ENCODE data around the gene AFAP1L2.

DNA sequence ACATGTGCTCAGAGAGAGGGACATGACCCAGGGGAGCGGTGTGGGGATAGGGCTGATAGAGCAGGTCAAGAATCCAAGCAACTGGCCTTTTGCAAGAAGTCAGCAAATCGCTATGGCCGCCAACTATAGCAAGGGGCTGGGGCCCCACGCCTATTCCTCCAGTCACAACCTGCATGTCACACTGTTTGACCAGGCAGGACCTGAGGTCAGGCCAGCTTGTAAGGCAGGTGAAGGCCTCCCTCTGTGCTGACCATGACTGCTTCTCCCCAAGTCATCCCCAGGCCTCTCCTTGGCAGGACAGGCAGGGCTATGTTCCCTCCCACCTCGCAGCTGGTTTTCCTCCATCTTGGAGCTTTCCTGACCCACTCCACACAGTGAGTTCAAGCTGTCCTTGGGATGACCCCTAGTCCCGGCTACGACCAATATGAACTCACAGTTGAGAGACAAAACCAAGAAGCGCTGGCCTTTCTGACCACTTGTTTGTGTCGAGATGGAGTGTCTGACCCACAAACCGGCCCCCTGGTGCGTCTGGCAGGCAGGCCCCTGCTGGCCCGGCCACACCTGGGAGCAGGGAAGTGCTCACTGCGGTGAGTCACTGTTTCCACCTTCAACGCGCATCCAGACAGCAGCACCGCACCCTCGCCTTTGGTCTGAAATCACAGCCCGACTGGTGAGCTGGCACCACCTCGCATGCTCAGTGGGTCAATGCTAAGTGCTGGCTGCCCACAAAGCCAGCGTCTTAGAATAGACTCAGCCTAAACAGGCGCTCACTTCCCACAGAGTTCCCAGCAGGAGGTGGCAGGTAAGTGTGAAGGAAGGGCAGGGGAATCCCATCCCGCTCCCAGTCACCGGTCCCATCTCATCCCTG, 83.8 kb downstream of the AFAP1L2 start:
- TF ChIP-seq POLR2AphosphoS5 (IDR thresholded peaks at IDR 0.05; ENCODE audit: insufficient read depth in 1 of 2, low read depth in 1 of 2) (peak; percentile 60 to 81), POLR2A (IDR thresholded peaks at IDR 0.05) (no peak)

Data from vagina (tissue), 2 donors.